GM12865 (cell line): ENCODE results near the gene DNM1.
"Not testable (repeated sequence)": the region's sequence is repeated elsewhere in the genome, so short reads cannot be mapped to it uniquely, and the experiment has no call there.

Experiments used
- DNase-seq: peaks from one replicate; pipeline ENCODE4 v3.0.0; 2010; ENCODE audit warnings: low read depth
- H3K4me3 ChIP-seq: 2 replicates; pipeline ENCODE4 v1.5.1; 2011; ENCODE audit warnings: mild to moderate bottlenecking, low read depth, low read length, control low read depth
- CTCF ChIP-seq: IDR thresholded peaks from 2 replicates; pipeline ENCODE4 v1.5.1; 2011; ENCODE audit warnings: low read length, control low read depth, low read depth, inconsistent platforms; ENCODE audit not compliant: insufficient read depth; ENCODE audit errors: missing control alignments

Gene DNM1

GRCh38 chr9:128178806-128179431, 24.3 kb upstream of the DNM1 start:
- no peak for TF ChIP-seq CTCF
- no peak overlapping the region for H3K4me3 ChIP-seq
- DNase-seq, result no peak

- H3K4me3 ChIP-seq, result no peak overlapping the region
- DNase-seq, result no peak
- no peak for TF ChIP-seq CTCF
Measured at GRCh38 chr9:128180001-128180400, 23.2 kb upstream of the DNM1 start.

GRCh38 chr9:128180447-128180846, 22.7 kb upstream of the DNM1 start:
- TF ChIP-seq CTCF, result no peak
- H3K4me3 ChIP-seq, result no peak overlapping the region
- no peak for DNase-seq

- H3K4me3 ChIP-seq, DNase-seq: not testable (repeated sequence)
Measured at GRCh38 chr9:128181480-128181879, 21.7 kb upstream of the DNM1 start.

GRCh38 chr9:128182893-128183588, 20.1 kb upstream of the DNM1 start:
- no peak overlapping the region for H3K4me3 ChIP-seq
- no peak for TF ChIP-seq CTCF
- no peak for DNase-seq

- no peak for DNase-seq
- no peak overlapping the region for H3K4me3 ChIP-seq
- no peak for TF ChIP-seq CTCF
Measured at GRCh38 chr9:128185979-128186965, 16.9 kb upstream of the DNM1 start.

GRCh38 chr9:128187361-128187760, 15.8 kb upstream of the DNM1 start:
- no peak for DNase-seq
- no peak overlapping the region for H3K4me3 ChIP-seq
- TF ChIP-seq CTCF, result no peak
